B cell (primary cell): ENCODE results near the gene PITPNM1. TPM values are rescaled to one million over a fixed set of nuclear protein-coding genes. Genes with fewer than 3 reads are reported as not detected.

Experiments
- ATAC-seq: fragments of 200-7000 bp; cut with Tn5 transposase; one replicate; pipeline ENCODE4 v1.10.0; 2021; ENCODE audit warnings: low read depth, mild to moderate bottlenecking, moderate number of reproducible peaks, moderate library complexity
- CTCF ChIA-PET: fragments of 350-600 bp; sonication (Branson Sonifier 250); formaldehyde crosslinking; loops from one replicate; lab custom pipeline; 2021; ENCODE audit warnings: antibody characterized with exemption, inconsistent platforms; lab: Charles Lee
- POLR2A ChIA-PET: fragments of 350-600 bp; sonication (Branson Sonifier 250); formaldehyde crosslinking; loops from one replicate; lab custom pipeline; 2021; ENCODE audit warnings: antibody characterized with exemption; lab: Charles Lee
- DNase-seq: peaks from one replicate; pipeline ENCODE4 v3.0.0; 2013
- H2AFZ ChIP-seq: 2 replicates; pipeline ENCODE4 v1.6.1; 2012; ENCODE audit warnings: mild to moderate bottlenecking, low read depth, low read length; ENCODE audit not compliant: insufficient read depth, poor library complexity, severe bottlenecking
- H3K27ac ChIP-seq, 2 donors: 1 replicate in 1 of 2; 2 replicates in 1 of 2; pipeline ENCODE4 v1.5.1; 2012 to 2013; ENCODE audit warnings: low read length in 2 of 2, mild to moderate bottlenecking in 2 of 2, moderate library complexity in 1 of 2
- H3K27me3 ChIP-seq, 4 experiments: fragments of 200-600 bp in 1 of 4; sonication (generic) in 1 of 4; replicated peaks in 1 of 4; 1 replicate in 2 of 4; 2 replicates in 2 of 4; pipeline versions ENCODE4 v1.6.1 to v1.7.0; 2013 to 2016; ENCODE audit warnings: low read length in 3 of 4, mild to moderate bottlenecking in 2 of 4, mixed read lengths in 1 of 4, moderate library complexity in 1 of 4; ENCODE audit not compliant: insufficient read depth in 4 of 4, control insufficient read depth in 3 of 4; ENCODE audit errors: control extremely low read depth in 1 of 4
- H3K36me3 ChIP-seq, 2 experiments: replicated peaks in 1 of 2; 1 replicate in 1 of 2; 2 replicates in 1 of 2; pipeline versions ENCODE4 v1.6.1 to v1.7.1; 2013; ENCODE audit warnings: low read length in 1 of 2; ENCODE audit not compliant: insufficient read depth in 2 of 2, control insufficient read depth in 1 of 2; ENCODE audit errors: control extremely low read depth in 1 of 2, extremely low read depth in 1 of 2
- H3K4me1 ChIP-seq, 2 donors: fragments of 200-600 bp in 1 of 2; sonication (generic) in 1 of 2; 1 replicate in 1 of 2; 2 replicates in 1 of 2; pipeline versions ENCODE4 v1.5.1 to v1.6.1; 2013 to 2017; ENCODE audit warnings: low read length in 2 of 2; ENCODE audit not compliant: control insufficient read depth in 2 of 2, insufficient read depth in 2 of 2
- H3K4me2 ChIP-seq: replicated peaks from 2 replicates; pipeline ENCODE3; 2012; ENCODE audit warnings: mild to moderate bottlenecking, low read depth, low read length; ENCODE audit not compliant: poor library complexity, severe bottlenecking
- H3K4me3 ChIP-seq, 5 experiments: fragments of 200-600 bp in 1 of 5; sonication (generic) in 1 of 5; 1 replicate in 3 of 5; 2 replicates in 2 of 5; pipeline versions ENCODE4 v1.5.1 to v1.7.0; 2011 to 2016; ENCODE audit warnings: low read length in 4 of 5, mild to moderate bottlenecking in 4 of 5, low read depth in 2 of 5, control low read depth in 1 of 5, moderate library complexity in 1 of 5; ENCODE audit not compliant: insufficient read depth in 1 of 5; ENCODE audit errors: control extremely low read depth in 1 of 5, extremely low read depth in 1 of 5
- H3K79me2 ChIP-seq: fragments of 200-600 bp; sonication (generic); one replicate; pipeline ENCODE4 v1.6.0; 2016; ENCODE audit warnings: low read length; ENCODE audit not compliant: control insufficient read depth, insufficient read depth
- H3K9ac ChIP-seq: fragments of 200-600 bp; sonication (generic); 2 replicates; pipeline ENCODE4 v1.6.1; 2017; ENCODE audit warnings: mild to moderate bottlenecking, low read length, moderate library complexity
- H3K9me3 ChIP-seq, 3 donors: one replicate each; pipeline versions ENCODE4 v1.6.1 to v1.7.1; 2013; ENCODE audit warnings: low read length in 2 of 3; ENCODE audit not compliant: control insufficient read depth in 2 of 3, insufficient read depth in 1 of 3; ENCODE audit errors: control extremely low read depth in 1 of 3
- H4K20me1 ChIP-seq: 2 replicates; pipeline ENCODE4 v1.6.0; 2012; ENCODE audit warnings: mild to moderate bottlenecking, low read length; ENCODE audit not compliant: insufficient read depth, control insufficient read depth, poor library complexity, severe bottlenecking
- H3K27ac Mint-ChIP-seq: one replicate; pipeline ENCODE4 v1.8.0; 2021; ENCODE audit warnings: mixed read lengths
- H3K27me3 Mint-ChIP-seq: one replicate; pipeline ENCODE4 v1.8.0; 2021; ENCODE audit warnings: mixed read lengths
- H3K4me1 Mint-ChIP-seq: one replicate; pipeline ENCODE4 v1.8.0; 2021; ENCODE audit warnings: mixed read lengths
- H3K4me3 Mint-ChIP-seq: one replicate; pipeline ENCODE4 v1.8.0; 2021; ENCODE audit warnings: mixed read lengths
- H3K9me3 Mint-ChIP-seq: one replicate; pipeline ENCODE4 v1.8.0; 2022; ENCODE audit warnings: mixed read lengths; ENCODE audit not compliant: insufficient read depth
- EZH2 ChIP-seq: IDR thresholded peaks from 2 replicates; pipeline ENCODE4 v1.6.1; 2012; ENCODE audit warnings: borderline replicate concordance, low read depth, mild to moderate bottlenecking, moderate library complexity, low read length; ENCODE audit not compliant: insufficient read depth, poor library complexity, severe bottlenecking
- WGBS: methylation state at CpG from one replicate; pipeline ENCODE4 v1.1.5; 2013; ENCODE audit warnings: missing lambda C conversion rate; ENCODE audit not compliant: insufficient coverage; 5-methylcytosine and 5-hydroxymethylcytosine counted together
- intact Hi-C: fragments of 100-400 bp; cut with micrococcal nuclease; formaldehyde crosslinking; loops from one replicate; pipeline ENCODE4 v1.10.0; 2022
- polyA plus RNA-seq: library from polyadenylated mRNA; depleted of rRNA; stranded (reverse); fragments of >200 nt; gene quantifications from 2 replicates; pipeline ENCODE4 v1.2.3, GENCODE V29; 2012
- total RNA-seq, 2 donors: library from RNA; stranded (reverse); fragments of 120-200 nt in 1 of 2; gene quantifications; 1 replicate in 1 of 2; 2 replicates in 1 of 2; pipeline versions ENCODE4 v1.2.3 to v1.2.4, GENCODE V29; 2013 to 2022
- TF ChIP-seq, protein P1 (sequence below): fragments of 200-600 bp; IDR thresholded peaks from one replicate; pipeline ENCODE4 v1.8.0; 2022; ENCODE audit warnings: antibody characterized with exemption, mild to moderate bottlenecking

Gene PITPNM1
- total and polyA plus RNA-seq, 2 donors (not counting 1 experiment from before 2014, with no cell fraction given) = 152 to 166 TPM

DNA sequence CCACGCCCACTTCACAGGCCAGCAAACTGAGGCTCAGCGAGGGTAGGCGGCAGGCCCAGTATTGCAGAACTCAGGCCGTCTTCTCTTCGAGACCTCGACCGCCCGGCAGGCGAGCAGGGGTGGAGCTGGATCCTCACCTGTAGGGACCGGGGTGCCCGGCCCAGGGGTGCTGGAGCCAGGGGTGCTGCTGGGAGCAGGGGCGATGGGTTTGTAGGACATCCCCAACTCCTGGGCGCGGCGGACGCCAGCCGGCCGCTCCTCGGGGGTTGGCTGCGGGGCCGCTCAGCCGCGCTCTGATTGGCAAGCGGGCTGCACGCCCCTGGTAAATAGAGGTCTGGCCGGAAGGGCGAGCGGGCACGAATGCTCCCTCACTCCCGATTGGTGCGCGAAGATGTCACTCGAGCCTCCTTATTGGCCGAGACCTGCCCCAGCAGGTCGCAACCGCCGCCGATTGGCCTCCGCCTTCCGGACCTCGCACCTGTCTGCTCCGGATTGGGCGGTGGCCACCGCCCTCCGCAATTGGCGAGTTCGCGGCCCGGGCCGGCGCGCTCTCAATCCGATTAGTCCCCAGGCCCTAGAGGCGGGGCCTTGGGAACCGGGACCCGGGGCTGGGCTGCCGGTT, 2.8 kb upstream of the PITPNM1 start, which contains the start of gene CDK2AP2:
CDK2AP2 (minus strand) TSS at position 299 of the 622 bp plus-strand sequence; CDS start at position 219, 80 bp downstream.
- peak within 1 kb of the TSS; percentile 97 for H3K4me2 ChIP-seq
- under 1% methylated on average over 57 of the region's 57 CpGs for WGBS
- H3K36me3 ChIP-seq = peaks cover 0 to 15% of the 10 kb centered on the region in 2 experiments
- no peaks in the 10 kb centered on the region for H3K9me3 Mint-ChIP-seq
- H3K9me3 ChIP-seq = no peaks in the 10 kb centered on the region
- peak within 1 kb of the TSS; percentile 92 for H3K4me3 Mint-ChIP-seq
- POLR2A ChIA-PET = interaction anchor here (0.6 to 1.6 kb wide), 7 partner anchors 22 to 268 kb away, joined by 3 to 10 read pairs (median 4); partner anchors contain the start of genes POLD4, PPP1CA and TBC1D10C
- peak within 1 kb of the TSS; percentile 91 for H2AFZ ChIP-seq
- peaks cover 40% of the 10 kb centered on the region for H4K20me1 ChIP-seq
- peaks cover 8% of the 10 kb centered on the region for H3K27me3 Mint-ChIP-seq
- intact Hi-C loops = loop anchor here (1.0 to 5.0 kb wide), 7 partner anchors 25 to 266 kb away; partner anchors contain the start of genes AIP, GRK2, NDUFV1 and POLD4
- TF ChIP-seq EZH2 = no peak
- TF ChIP-seq, protein P1, sequence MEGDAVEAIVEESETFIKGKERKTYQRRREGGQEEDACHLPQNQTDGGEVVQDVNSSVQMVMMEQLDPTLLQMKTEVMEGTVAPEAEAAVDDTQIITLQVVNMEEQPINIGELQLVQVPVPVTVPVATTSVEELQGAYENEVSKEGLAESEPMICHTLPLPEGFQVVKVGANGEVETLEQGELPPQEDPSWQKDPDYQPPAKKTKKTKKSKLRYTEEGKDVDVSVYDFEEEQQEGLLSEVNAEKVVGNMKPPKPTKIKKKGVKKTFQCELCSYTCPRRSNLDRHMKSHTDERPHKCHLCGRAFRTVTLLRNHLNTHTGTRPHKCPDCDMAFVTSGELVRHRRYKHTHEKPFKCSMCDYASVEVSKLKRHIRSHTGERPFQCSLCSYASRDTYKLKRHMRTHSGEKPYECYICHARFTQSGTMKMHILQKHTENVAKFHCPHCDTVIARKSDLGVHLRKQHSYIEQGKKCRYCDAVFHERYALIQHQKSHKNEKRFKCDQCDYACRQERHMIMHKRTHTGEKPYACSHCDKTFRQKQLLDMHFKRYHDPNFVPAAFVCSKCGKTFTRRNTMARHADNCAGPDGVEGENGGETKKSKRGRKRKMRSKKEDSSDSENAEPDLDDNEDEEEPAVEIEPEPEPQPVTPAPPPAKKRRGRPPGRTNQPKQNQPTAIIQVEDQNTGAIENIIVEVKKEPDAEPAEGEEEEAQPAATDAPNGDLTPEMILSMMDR = no peak
- peaks cover 0 to 16% (median 4%) of the 10 kb centered on the region in 4 experiments for H3K27me3 ChIP-seq
- CTCF ChIA-PET = interaction anchor here (0.8 to 1.5 kb wide), 7 partner anchors 38 to 154 kb away, joined by 3 to 7 read pairs (median 3); partner anchors contain the start of genes GSTP1, PPP1CA, PTPRCAP and RAD9A
- peak; percentile 74 for ATAC-seq
- H3K9ac ChIP-seq = peak within 1 kb of the TSS; percentile 89
- peaks cover 42% of the 10 kb centered on the region for H3K4me1 Mint-ChIP-seq
- H3K27ac Mint-ChIP-seq = peak within 1 kb of the TSS; percentile 95
- H3K79me2 ChIP-seq = peaks cover 26% of the 10 kb centered on the region
- peak within 1 kb of the TSS; percentile 57 to 88 (median 79) for H3K4me3 ChIP-seq
- peak within 1 kb of the TSS; percentile 84 to 98 for H3K27ac ChIP-seq
- peaks cover 39 to 46% of the 10 kb centered on the region in 2 donors for H3K4me1 ChIP-seq
- peak; percentile 100 for DNase-seq
